ENCODE results near the gene FGFR2. TPM values are rescaled to one million over a fixed set of nuclear protein-coding genes. Genes with fewer than 3 reads are reported as not detected.

Gene FGFR2
- total and polyA plus RNA-seq, 4 donors = 11.4 to 69.9 (median 31.9) TPM

DNA sequence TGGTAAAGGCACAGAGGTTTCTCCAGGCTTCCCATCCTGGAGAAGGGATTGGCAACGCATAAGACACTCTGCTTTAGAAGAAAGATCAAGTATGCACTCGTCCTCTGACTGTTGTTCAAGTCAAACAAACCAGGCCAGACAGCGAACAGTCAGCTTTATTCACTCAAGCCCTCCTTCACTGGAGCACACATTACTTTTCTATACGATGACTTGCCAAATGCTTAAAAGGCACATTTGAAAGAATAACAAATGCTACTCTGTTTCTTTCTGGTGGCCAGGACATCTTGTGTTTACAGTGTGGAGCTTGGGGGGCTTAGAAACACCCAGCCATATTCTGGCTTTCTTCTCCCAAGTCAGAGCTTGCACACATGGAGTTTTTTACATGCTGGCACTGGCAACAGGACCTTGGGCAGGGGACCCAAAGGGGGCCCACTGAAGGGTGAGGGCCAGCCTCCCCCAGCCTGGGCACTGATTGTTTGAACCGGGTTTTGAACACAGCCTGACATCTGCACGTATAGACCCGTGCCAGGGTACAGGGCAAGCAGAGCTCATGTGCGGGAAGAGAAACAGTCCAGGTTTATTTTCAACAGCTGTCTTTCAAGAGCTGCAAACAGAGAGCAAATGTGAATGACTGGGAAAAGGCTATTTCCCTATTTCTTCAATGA is 33.3 kb upstream of the FGFR2 start:
- Histone ChIP-seq H3K27ac (ENCODE audit: low read depth in 1 of 2, low read length in 2 of 2) (no peak overlapping the region), H3K4me1 (ENCODE audit: control insufficient read depth in 4 of 4, insufficient read depth in 4 of 4, low read length in 3 of 4) (no peaks in the 10 kb centered on the region), H3K9ac (ENCODE audit: low read depth in 1 of 2, low read length in 2 of 2) (no peak overlapping the region), H3K9me3 (ENCODE audit: control insufficient read depth in 4 of 4, low read length in 3 of 4) (no peaks in the 10 kb centered on the region), H3K36me3 (ENCODE audit: control insufficient read depth in 4 of 4, insufficient read depth in 3 of 4, low read depth in 1 of 4, low read length in 3 of 4) (no peaks in the 10 kb centered on the region), H3K27me3 (ENCODE audit: control insufficient read depth in 4 of 4, insufficient read depth in 4 of 4, low read length in 3 of 4) (no peaks in the 10 kb centered on the region), H3K4me3 (ENCODE audit: low read depth in 1 of 3, low read length in 3 of 3) (no peak overlapping the region)
- 73% methylated on average over 8 of the region's 8 CpGs for WGBS
- no peak for DNase-seq (ENCODE audit: low spot score)
- TF ChIP-seq FOXA2 (IDR thresholded peaks at IDR 0.05) (no peak), JUND (IDR thresholded peaks at IDR 0.05) (no peak), EGR1 (IDR thresholded peaks at IDR 0.05; ENCODE audit: low read depth in 2 of 2) (no peak), RAD21 (IDR thresholded peaks at IDR 0.05) (no peak), TAF1 (conservative IDR thresholded peaks at IDR 0.05) (no peak), SP1 (IDR thresholded peaks at IDR 0.05) (no peak), RXRA (IDR thresholded peaks at IDR 0.05) (no peak), GABPA (IDR thresholded peaks at IDR 0.05 in 1 of 2, conservative IDR thresholded peaks at IDR 0.05 in 1 of 2) (no peak), FOXA1 (IDR thresholded peaks at IDR 0.05) (no peak), HNF4A (conservative IDR thresholded peaks at IDR 0.05) (no peak), HNF4G (IDR thresholded peaks at IDR 0.05) (no peak), YY1 (IDR thresholded peaks at IDR 0.05) (no peak), NR2F2 (IDR thresholded peaks at IDR 0.05) (no peak)
- TF ChIP-seq, protein P1, sequence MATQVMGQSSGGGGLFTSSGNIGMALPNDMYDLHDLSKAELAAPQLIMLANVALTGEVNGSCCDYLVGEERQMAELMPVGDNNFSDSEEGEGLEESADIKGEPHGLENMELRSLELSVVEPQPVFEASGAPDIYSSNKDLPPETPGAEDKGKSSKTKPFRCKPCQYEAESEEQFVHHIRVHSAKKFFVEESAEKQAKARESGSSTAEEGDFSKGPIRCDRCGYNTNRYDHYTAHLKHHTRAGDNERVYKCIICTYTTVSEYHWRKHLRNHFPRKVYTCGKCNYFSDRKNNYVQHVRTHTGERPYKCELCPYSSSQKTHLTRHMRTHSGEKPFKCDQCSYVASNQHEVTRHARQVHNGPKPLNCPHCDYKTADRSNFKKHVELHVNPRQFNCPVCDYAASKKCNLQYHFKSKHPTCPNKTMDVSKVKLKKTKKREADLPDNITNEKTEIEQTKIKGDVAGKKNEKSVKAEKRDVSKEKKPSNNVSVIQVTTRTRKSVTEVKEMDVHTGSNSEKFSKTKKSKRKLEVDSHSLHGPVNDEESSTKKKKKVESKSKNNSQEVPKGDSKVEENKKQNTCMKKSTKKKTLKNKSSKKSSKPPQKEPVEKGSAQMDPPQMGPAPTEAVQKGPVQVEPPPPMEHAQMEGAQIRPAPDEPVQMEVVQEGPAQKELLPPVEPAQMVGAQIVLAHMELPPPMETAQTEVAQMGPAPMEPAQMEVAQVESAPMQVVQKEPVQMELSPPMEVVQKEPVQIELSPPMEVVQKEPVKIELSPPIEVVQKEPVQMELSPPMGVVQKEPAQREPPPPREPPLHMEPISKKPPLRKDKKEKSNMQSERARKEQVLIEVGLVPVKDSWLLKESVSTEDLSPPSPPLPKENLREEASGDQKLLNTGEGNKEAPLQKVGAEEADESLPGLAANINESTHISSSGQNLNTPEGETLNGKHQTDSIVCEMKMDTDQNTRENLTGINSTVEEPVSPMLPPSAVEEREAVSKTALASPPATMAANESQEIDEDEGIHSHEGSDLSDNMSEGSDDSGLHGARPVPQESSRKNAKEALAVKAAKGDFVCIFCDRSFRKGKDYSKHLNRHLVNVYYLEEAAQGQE (IDR thresholded peaks at IDR 0.05) = no peak
- TF ChIP-seq, protein P2, sequence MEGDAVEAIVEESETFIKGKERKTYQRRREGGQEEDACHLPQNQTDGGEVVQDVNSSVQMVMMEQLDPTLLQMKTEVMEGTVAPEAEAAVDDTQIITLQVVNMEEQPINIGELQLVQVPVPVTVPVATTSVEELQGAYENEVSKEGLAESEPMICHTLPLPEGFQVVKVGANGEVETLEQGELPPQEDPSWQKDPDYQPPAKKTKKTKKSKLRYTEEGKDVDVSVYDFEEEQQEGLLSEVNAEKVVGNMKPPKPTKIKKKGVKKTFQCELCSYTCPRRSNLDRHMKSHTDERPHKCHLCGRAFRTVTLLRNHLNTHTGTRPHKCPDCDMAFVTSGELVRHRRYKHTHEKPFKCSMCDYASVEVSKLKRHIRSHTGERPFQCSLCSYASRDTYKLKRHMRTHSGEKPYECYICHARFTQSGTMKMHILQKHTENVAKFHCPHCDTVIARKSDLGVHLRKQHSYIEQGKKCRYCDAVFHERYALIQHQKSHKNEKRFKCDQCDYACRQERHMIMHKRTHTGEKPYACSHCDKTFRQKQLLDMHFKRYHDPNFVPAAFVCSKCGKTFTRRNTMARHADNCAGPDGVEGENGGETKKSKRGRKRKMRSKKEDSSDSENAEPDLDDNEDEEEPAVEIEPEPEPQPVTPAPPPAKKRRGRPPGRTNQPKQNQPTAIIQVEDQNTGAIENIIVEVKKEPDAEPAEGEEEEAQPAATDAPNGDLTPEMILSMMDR (IDR thresholded peaks at IDR 0.05; ENCODE audit: low read depth, low read length, missing input control) = no peak
- TF ChIP-seq, protein P3, sequence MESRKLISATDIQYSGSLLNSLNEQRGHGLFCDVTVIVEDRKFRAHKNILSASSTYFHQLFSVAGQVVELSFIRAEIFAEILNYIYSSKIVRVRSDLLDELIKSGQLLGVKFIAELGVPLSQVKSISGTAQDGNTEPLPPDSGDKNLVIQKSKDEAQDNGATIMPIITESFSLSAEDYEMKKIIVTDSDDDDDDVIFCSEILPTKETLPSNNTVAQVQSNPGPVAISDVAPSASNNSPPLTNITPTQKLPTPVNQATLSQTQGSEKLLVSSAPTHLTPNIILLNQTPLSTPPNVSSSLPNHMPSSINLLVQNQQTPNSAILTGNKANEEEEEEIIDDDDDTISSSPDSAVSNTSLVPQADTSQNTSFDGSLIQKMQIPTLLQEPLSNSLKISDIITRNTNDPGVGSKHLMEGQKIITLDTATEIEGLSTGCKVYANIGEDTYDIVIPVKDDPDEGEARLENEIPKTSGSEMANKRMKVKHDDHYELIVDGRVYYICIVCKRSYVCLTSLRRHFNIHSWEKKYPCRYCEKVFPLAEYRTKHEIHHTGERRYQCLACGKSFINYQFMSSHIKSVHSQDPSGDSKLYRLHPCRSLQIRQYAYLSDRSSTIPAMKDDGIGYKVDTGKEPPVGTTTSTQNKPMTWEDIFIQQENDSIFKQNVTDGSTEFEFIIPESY (IDR thresholded peaks at IDR 0.05) = no peak
- TF ChIP-seq, protein P4, sequence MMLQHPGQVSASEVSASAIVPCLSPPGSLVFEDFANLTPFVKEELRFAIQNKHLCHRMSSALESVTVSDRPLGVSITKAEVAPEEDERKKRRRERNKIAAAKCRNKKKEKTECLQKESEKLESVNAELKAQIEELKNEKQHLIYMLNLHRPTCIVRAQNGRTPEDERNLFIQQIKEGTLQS (IDR thresholded peaks at IDR 0.05) = no peak
- TF ChIP-seq, protein P5, sequence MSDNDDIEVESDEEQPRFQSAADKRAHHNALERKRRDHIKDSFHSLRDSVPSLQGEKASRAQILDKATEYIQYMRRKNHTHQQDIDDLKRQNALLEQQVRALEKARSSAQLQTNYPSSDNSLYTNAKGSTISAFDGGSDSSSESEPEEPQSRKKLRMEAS (IDR thresholded peaks at IDR 0.05) = no peak

All from liver (tissue), 9 donors.